ENCODE data around the gene ME2.

DNA sequence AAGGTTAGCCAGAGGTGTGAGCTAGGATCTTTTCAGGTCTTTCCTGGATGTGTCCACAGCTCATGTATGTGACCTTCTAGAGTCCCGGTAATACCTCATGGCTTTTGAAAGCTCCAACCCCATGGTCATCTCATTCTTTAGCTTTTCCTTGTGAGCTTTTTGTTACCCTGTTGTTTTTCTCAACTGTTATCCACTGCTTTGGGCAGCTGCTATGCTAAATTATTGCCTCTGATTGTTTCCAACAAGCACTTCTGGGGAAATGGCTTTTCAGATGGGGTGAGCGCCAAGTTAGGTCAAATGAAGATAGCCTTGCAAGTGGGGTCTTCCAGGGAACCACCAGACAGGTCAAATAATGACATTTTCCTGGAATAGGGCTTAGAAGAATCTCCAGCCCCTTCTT is 27.9 kb downstream of the ME2 start:
- TF ChIP-seq, protein P1, sequence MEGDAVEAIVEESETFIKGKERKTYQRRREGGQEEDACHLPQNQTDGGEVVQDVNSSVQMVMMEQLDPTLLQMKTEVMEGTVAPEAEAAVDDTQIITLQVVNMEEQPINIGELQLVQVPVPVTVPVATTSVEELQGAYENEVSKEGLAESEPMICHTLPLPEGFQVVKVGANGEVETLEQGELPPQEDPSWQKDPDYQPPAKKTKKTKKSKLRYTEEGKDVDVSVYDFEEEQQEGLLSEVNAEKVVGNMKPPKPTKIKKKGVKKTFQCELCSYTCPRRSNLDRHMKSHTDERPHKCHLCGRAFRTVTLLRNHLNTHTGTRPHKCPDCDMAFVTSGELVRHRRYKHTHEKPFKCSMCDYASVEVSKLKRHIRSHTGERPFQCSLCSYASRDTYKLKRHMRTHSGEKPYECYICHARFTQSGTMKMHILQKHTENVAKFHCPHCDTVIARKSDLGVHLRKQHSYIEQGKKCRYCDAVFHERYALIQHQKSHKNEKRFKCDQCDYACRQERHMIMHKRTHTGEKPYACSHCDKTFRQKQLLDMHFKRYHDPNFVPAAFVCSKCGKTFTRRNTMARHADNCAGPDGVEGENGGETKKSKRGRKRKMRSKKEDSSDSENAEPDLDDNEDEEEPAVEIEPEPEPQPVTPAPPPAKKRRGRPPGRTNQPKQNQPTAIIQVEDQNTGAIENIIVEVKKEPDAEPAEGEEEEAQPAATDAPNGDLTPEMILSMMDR (IDR thresholded peaks at IDR 0.05; ENCODE audit: low read depth, low read length, poor library complexity, severe bottlenecking), result no peak
- no peak for TF ChIP-seq EZH2phosphoT487 (IDR thresholded peaks at IDR 0.05; ENCODE audit: borderline replicate concordance, low read length)
